ENCODE data around the gene HOXA11.

Gene HOXA11

DNA sequence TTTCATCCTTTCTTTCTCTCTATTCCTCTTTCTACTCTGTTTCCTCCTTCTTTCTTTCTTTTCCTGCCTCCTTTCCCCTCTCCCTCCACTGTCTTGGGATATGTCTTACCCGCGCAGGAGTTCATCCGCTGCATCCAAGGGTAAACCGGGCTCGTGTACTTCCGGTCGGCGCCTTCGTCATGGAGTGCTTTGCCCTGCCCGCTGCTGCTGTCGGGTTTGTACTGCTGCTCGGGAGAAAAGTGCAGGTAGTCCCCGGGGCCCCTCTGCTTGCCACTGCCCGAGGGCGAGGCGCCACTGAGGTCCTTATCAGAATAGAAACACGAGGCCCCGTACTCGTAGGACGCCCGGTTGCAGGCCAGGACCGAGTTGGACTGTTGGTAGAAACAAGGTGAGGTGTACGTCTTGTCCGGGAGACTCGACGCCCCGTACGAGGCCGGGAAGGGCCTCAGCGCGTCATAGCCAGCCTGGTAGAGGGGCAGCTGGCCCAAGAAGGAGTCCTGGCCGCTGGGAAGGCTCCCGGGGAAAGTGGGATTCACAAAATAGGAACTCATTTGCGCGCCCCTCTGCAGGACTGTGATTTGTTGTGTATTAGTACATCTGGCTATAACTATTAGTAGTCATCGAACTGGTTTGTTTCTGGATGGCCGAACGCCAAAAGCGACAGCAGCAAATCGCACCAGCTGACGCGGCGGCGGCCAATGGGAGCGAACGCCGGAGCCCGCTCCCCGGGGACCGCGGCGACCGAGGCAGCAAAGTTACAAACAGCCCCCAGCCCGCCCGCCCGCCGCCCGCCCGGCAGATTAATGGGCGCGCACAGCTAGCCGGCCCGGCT lies 37.6 kb downstream of the HOXA11 start, which contains the start of gene HOXA6:
HOXA6 (minus strand) TSS at position 576 of the 832 bp plus-strand sequence; CDS start at position 551, 25 bp downstream.
- peak; percentile 78 for DNase-seq (ENCODE audit: low spot score)

GRCh38 chr7:27146491-27147198 lies 38.4 kb downstream of the HOXA11 start:
- DNase-seq (ENCODE audit: low spot score): peak; percentile 53

DNA sequence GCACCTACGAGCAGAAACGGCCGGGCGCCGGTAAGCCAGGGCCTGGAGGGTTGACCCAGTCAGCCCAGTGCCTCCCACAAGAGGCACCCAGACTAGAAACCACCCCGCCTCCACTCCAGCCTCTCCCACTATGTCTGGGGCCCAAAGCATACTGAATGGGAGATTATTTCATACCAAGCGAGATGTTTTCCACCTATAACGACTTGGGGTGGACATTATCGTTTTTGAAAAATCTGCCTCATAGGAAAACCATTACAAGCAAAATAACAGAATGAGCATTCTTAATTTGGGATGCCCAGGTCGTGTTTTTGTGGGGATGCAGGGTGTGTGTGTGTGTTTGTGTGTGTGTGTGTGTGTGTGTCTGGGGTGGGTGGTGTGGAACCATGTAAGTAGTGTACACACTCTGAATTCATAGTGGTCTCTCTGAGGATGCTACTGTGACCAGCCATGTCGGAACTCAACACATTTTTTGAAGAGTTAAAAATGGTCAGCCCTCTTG lies 39.1 kb downstream of the HOXA11 start:
- no peak for DNase-seq (ENCODE audit: low spot score)

DNA sequence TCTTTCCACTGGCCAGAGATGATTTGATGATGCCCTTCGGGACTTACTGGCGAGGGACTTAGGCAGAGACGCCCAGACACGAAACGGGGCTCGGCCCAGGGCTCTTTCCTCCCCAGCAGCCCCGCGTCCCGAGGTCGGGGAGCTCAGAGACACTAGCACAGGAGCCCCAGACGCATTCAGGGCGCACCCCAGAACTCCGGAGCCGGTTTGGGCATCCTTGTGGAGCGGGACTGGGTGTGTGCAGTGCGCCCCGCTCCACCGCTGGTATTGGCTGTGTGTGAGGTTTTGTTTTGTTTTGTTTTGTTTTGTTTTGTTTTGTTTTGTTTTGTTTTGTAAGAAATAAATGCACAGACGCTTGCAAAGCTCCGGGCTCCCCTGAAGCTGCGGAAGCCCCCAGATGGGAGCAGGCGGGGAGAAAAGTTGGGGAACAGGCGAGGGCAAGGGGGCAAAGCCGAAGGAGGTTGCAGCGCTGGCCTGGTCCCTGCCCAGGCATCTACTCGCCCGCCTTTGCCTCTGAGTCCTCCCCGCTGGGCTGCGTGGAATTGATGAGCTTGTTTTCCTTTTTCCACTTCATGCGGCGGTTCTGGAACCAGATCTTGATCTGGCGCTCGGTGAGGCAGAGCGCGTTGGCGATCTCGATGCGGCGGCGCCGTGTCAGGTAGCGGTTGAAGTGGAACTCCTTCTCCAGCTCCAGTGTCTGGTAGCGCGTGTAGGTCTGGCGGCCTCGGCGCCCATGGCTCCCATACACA lies 39.7 kb downstream of the HOXA11 start:
- no peak for DNase-seq (ENCODE audit: low spot score)

GRCh38 chr7:27144781-27145164 lies 40.3 kb downstream of the HOXA11 start:
- no peak for DNase-seq (ENCODE audit: low spot score)

GRCh38 chr7:27143950-27144780 lies 40.9 kb downstream of the HOXA11 start:
- DNase-seq (ENCODE audit: low spot score): no peak

- peak; percentile 97 for DNase-seq (ENCODE audit: low spot score)
These were observed 41.7 kb downstream of the HOXA11 start, which contains the start of gene HOXA5 for GRCh38 chr7:27143023-27143949. Gene HOXA5 (minus strand): TSS chr7:27143681. CDS start chr7:27143607, 74 bp downstream.

DNA sequence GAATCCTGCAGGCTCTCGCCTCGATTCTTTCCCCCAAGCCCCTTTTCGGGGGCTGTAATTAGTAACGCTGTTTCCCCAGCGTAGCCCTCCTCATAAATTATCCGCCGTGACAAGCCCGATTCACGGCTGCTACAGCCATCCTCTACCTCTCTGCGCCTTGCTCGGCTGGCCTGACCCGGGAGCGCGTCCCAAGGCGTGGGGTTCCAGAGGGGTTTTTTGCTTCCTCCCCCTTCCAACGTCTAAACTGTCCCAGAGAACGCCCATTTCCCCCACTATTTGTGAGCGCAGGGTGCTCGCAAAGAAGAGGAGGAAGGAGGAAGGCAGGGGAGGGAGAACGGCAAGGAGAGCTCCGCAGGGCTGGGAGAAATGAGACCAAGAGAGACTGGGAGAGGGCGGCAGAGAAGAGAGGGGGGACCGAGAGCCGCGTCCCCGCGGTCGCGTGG lies 42.4 kb downstream of the HOXA11 start:
- DNase-seq (ENCODE audit: low spot score): no peak

DNA sequence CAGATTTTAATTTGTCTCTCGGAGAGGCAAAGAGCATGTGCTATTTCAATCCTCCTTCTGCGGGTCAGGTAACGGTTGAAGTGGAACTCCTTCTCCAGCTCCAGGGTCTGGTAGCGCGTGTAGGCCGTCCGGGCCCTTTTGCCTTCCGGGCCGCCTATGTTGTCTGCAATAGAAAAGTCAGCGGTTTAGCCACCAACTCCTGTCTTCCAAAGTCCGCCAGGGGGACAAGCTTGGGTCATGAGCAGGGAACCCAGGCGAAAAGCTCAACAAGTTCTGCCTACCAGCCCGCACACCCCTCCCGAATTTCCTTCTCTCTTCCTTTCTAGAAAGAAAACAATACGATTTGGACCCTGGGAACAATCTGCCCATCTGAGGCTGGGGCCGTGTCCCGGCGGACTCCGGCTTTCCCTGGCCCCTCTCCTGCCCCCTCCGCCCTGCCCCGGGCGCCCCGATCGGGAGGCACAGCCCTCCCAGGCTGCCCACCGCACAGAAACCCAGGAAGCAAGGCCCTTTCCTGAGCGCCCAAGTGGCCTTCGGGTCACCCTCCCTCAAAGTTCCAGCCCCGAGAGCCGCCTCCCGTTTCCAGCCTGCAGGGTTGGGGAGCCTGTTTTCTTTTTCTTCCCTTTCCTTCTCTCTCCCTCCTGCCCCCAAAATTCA lies 43.0 kb downstream of the HOXA11 start:
- DNase-seq (ENCODE audit: low spot score): peak; percentile 67

- DNase-seq (ENCODE audit: low spot score): no peak
These were observed 43.7 kb downstream of the HOXA11 start for GRCh38 chr7:27141137-27141922.

- no peak for DNase-seq (ENCODE audit: low spot score)
These were observed 44.7 kb downstream of the HOXA11 start for GRCh38 chr7:27140126-27140857.

GRCh38 chr7:27139334-27140125 lies 45.5 kb downstream of the HOXA11 start:
- no peak for DNase-seq (ENCODE audit: low spot score)

GRCh38 chr7:27138985-27139333 lies 46.1 kb downstream of the HOXA11 start:
- no peak for DNase-seq (ENCODE audit: low spot score)

DNA sequence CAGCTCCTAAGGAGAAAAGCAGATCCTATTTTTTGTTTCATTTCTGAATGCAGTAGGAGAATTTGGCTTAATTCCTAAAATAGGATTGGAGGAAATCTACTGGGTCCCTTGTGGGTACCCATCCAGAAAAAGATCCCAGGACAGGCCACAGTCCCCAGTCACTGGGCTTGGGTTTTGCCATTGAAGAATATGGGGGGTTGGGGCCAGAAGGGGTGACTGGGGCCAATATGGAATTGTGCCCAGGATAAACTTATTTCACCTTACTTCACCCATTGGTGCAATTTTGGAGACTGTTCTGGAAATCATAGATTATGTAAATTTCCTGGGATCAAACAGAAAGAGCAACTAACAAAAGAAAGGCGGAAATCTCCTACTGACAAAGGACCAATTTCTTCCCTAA lies 46.6 kb downstream of the HOXA11 start:
- DNase-seq (ENCODE audit: low spot score): no peak

DNA sequence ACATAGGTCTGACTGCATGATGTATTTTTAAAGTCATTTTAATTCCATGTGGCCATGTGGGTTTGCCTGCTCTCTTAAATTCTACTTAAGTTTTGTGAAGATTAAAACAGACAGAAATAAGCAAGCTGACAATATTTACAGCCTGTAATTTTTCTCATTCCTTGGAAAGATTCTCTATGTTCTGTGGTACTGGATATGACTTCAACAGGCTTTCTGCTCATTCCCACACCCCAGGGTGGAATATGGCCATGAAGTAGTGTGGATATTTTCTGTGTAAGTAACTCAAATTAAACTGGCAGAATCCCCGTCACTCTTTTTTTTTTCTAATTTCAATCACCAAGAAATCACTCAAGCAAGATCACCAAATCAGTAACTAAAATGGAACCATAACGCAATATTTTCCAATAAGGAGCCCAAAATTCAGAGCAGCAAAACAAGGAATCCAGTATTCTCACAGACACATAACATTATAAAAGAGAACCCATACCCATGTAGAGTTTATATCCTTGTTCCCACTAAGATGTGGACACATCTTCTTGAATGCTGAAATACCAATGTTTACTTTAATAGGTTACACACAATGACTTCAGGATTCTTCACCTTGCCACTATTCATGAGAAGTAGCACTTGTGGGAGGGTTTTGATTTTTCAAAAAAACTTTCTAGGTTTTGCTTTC lies 47.3 kb downstream of the HOXA11 start:
- peak; percentile 68 for DNase-seq (ENCODE audit: low spot score)

DNA sequence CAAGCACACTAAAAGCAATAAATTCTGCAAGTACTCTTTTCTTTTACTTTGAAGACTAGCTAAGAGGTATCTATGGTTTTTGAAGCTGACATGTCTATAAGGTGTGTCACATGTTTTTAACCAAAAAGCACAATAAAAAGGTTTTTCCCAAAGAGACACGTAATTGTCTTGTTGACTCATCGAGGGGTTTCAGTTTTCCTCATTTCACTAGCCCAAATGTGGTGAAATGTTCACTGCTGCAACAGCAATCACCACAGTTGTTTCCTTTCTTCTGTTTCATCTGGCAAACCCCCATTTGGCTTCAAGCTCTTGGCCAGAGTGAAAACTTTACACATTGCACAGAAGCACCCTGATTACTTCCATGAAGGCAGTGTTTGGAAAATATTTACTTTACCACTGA lies 50.6 kb downstream of the HOXA11 start:
- peak; percentile 78 for DNase-seq (ENCODE audit: low spot score)

Measured in kidney tubule cell (primary cell).